Gastroesophageal sphincter (tissue), 4 donors: Measurements from ENCODE around the gene ATRX. TPM values are rescaled to one million over a fixed set of nuclear protein-coding genes. Genes with fewer than 3 reads are reported as not detected.

Experiments used
- ATAC-seq: fragments of 150-250 bp; one replicate; pipeline ENCODE4 v1.9.1; 2016; ENCODE audit warnings: mild to moderate bottlenecking, moderate library complexity
- H3K27ac ChIP-seq, 4 donors: fragments of 200-600 bp; sonication (generic) in 3 of 4; 1 replicate in 3 of 4; 2 replicates in 1 of 4; pipeline ENCODE4 v1.5.1; 2016 to 2019
- H3K27me3 ChIP-seq: fragments of 200-600 bp; sonication (generic); one replicate; pipeline ENCODE4 v1.5.1; 2019
- H3K36me3 ChIP-seq, 2 donors: fragments of 200-600 bp; sonication (generic); one replicate each; pipeline ENCODE4 v1.5.1; 2019; ENCODE audit warnings: control low read depth in 1 of 2
- H3K4me1 ChIP-seq, 3 donors: fragments of 200-600 bp; sonication (generic); 1 replicate in 2 of 3; 2 replicates in 1 of 3; pipeline ENCODE4 v1.5.1; 2016 to 2019; ENCODE audit warnings: control low read depth in 2 of 3
- H3K4me3 ChIP-seq, 2 donors: fragments of 200-600 bp; sonication (generic); one replicate each; pipeline ENCODE4 v1.5.1; 2019; ENCODE audit warnings: mild to moderate bottlenecking in 1 of 2, moderate library complexity in 1 of 2
- H3K9me3 ChIP-seq, 3 donors: fragments of 200-600 bp; sonication (generic); one replicate each; pipeline ENCODE4 v1.5.1; 2017 to 2019; ENCODE audit warnings: control low read depth in 2 of 3
- CTCF ChIP-seq, 4 experiments: fragments of 200-600 bp in 2 of 4; fragments of 450-650 bp in 2 of 4; sonication (generic) in 1 of 4; IDR thresholded peaks; one replicate each; pipeline ENCODE4 v1.5.1; 2017 to 2019; ENCODE audit warnings: antibody characterized with exemption in 4 of 4, mild to moderate bottlenecking in 2 of 4, moderate library complexity in 2 of 4
- EP300 ChIP-seq: sonication (generic); formaldehyde crosslinking; IDR thresholded peaks from one replicate; pipeline ENCODE4 v1.6.1; 2017; ENCODE audit warnings: antibody characterized with exemption, mild to moderate bottlenecking
- POLR2A ChIP-seq, 2 donors: fragments of 450-650 bp; IDR thresholded peaks; one replicate each; pipeline ENCODE4 v1.6.1; 2017; ENCODE audit warnings: antibody characterized with exemption in 2 of 2, mild to moderate bottlenecking in 2 of 2, moderate library complexity in 1 of 2
- POLR2AphosphoS5 ChIP-seq: sonication (generic); formaldehyde crosslinking; IDR thresholded peaks from one replicate; pipeline ENCODE4 v1.6.1; 2017; ENCODE audit warnings: antibody characterized with exemption
- WGBS, 2 donors: methylation state at CpG; one replicate each; pipeline ENCODE4 v1.1.5; 2018; ENCODE audit warnings: low coverage in 1 of 2; 5-methylcytosine and 5-hydroxymethylcytosine counted together
- total RNA-seq, 4 donors: library from RNA; depleted of rRNA; stranded (reverse); fragments of >200 nt; gene quantifications; one replicate each; pipeline ENCODE4 v1.1.0, GENCODE V29; 2016

ATRX gene
- total RNA-seq, 4 donors from 2014 or later = 93.4 to 140 (median 117) TPM

- peaks cover 0 to 12% of the 10 kb centered on the region in 2 donors for H3K36me3 ChIP-seq
- TF ChIP-seq CTCF (IDR thresholded peaks at IDR 0.05) = peak in 1 of 4 experiments; percentile 22
- no peak for TF ChIP-seq EP300
- TF ChIP-seq POLR2AphosphoS5 = no peak
- no peak for ATAC-seq
- 44% methylated on average over 1 of the region's 1 CpG; no CpG with 5 or more reads in 1 of the 2 donors for WGBS, 2 donors
- H3K4me1 ChIP-seq = no peaks in the 10 kb centered on the region
- H3K4me3 ChIP-seq = no peak overlapping the region
- no peak overlapping the region for H3K27ac ChIP-seq
- no peaks in the 10 kb centered on the region for H3K27me3 ChIP-seq
- H3K9me3 ChIP-seq = no peaks in the 10 kb centered on the region
Observed at GRCh38 chrX:77597090-77597489, 188.9 kb downstream of the ATRX start.

- H3K36me3 ChIP-seq = peaks cover 0 to 19% of the 10 kb centered on the region in 2 donors
- WGBS, 2 donors = 48 to 75% methylated on average over 4 of the region's 4 CpGs
- no peak overlapping the region for H3K4me3 ChIP-seq
- H3K27ac ChIP-seq = no peak overlapping the region
- no peaks in the 10 kb centered on the region for H3K4me1 ChIP-seq
- no peak for ATAC-seq
- TF ChIP-seq POLR2A (IDR thresholded peaks at IDR 0.05) = no peak
- no peak for TF ChIP-seq CTCF (IDR thresholded peaks at IDR 0.05)
- TF ChIP-seq POLR2AphosphoS5 = no peak
- TF ChIP-seq EP300 = no peak
- no peaks in the 10 kb centered on the region for H3K27me3 ChIP-seq
- no peaks in the 10 kb centered on the region for H3K9me3 ChIP-seq
Observed at GRCh38 chrX:77595848-77596247, 190.2 kb downstream of the ATRX start.

- WGBS, 2 donors = 82% methylated on average over 3 of the region's 3 CpGs
- no peaks in the 10 kb centered on the region for H3K4me1 ChIP-seq
- H3K9me3 ChIP-seq = no peaks in the 10 kb centered on the region
- H3K27ac ChIP-seq = no peak overlapping the region
- no peak for TF ChIP-seq POLR2A (IDR thresholded peaks at IDR 0.05)
- no peak for TF ChIP-seq CTCF (IDR thresholded peaks at IDR 0.05)
- no peak for TF ChIP-seq POLR2AphosphoS5
- no peak for TF ChIP-seq EP300
- H3K36me3 ChIP-seq = peaks cover 0 to 5% of the 10 kb centered on the region in 2 donors
- no peak for ATAC-seq
- H3K27me3 ChIP-seq = no peaks in the 10 kb centered on the region
- H3K4me3 ChIP-seq = no peak overlapping the region
Observed at GRCh38 chrX:77572322-77572721, 213.7 kb downstream of the ATRX start.

GRCh38 chrX:77565278-77565677 lies 220.7 kb downstream of the ATRX start:
- TF ChIP-seq POLR2AphosphoS5 = no peak
- Histone ChIP-seq H3K9me3 (no peaks in the 10 kb centered on the region), H3K36me3 (peaks cover 0 to 6% of the 10 kb centered on the region in 2 donors), H3K4me1 (no peaks in the 10 kb centered on the region), H3K27ac (no peak overlapping the region), H3K4me3 (no peak overlapping the region), H3K27me3 (no peaks in the 10 kb centered on the region)
- ATAC-seq = no peak
- WGBS, 2 donors = 71 to 100% methylated on average over 2 of the region's 2 CpGs

GRCh38 chrX:77564823-77565222 lies 221.2 kb downstream of the ATRX start:
- no peak for ATAC-seq

More at GRCh38 chrX:77564823-77565222, 221.2 kb downstream of the ATRX start:
- H3K4me3 ChIP-seq = no peak overlapping the region
- H3K4me1 ChIP-seq = no peaks in the 10 kb centered on the region
- no CpG with 5 or more reads among the region's 1 CpG for WGBS, 2 donors
- no peaks in the 10 kb centered on the region for H3K27me3 ChIP-seq
- H3K9me3 ChIP-seq = no peaks in the 10 kb centered on the region
- H3K27ac ChIP-seq = no peak overlapping the region
- H3K36me3 ChIP-seq = peaks cover 0 to 6% of the 10 kb centered on the region in 2 donors
- no peak for TF ChIP-seq CTCF (IDR thresholded peaks at IDR 0.05)
